HepG2 (cell line): Measurements from ENCODE around the gene DAPK3. TPM values are rescaled to one million over a fixed set of nuclear protein-coding genes. Genes with fewer than 3 reads are reported as not detected.

Experiments used
- YY1 ChIP-seq: IDR thresholded peaks from 2 replicates; pipeline ENCODE4 v1.6.1; 2011; ENCODE audit warnings: low read length, low read depth, moderate library complexity, mild to moderate bottlenecking; ENCODE audit not compliant: insufficient read depth, insufficient replicate concordance
- ZNF460 ChIP-seq: sonication (generic); formaldehyde crosslinking; IDR thresholded peaks from 2 replicates; pipeline ENCODE4 v1.5.1; 2020; ENCODE audit warnings: missing genetic modification reagents, mild to moderate bottlenecking, borderline replicate concordance
- ZNF547 ChIP-seq: sonication (generic); formaldehyde crosslinking; IDR thresholded peaks from 2 replicates; pipeline ENCODE4 v1.5.1; 2020; ENCODE audit warnings: mild to moderate bottlenecking, missing genetic modification reagents
- polyA plus RNA-seq, 8 experiments: library from polyadenylated mRNA; depleted of rRNA in 3 of 8; stranded (reverse) in 7 of 8; unstranded in 1 of 8; fragments of >200 nt; fragmentation: Illumina TruSeq in 4 of 8; extraction: Trizol in 4 of 8; gene quantifications; 2 replicates each; pipeline versions ENCODE4 v1.2.1 to v1.2.3, GENCODE V29; 2011 to 2016; ENCODE audit warnings: low read depth in 4 of 8, missing spikeins in 1 of 8, mixed read lengths in 1 of 8; ENCODE audit not compliant: insufficient read depth in 1 of 8
- total RNA-seq, 5 experiments: library from RNA; depleted of rRNA; stranded (reverse); fragments of >200 nt; fragmentation: Illumina TruSeq; extraction: Trizol; gene quantifications; 2 replicates each; pipeline ENCODE4 v1.2.3, GENCODE V29; 2016; ENCODE audit warnings: low read depth in 1 of 5
- TF ChIP-seq, protein P1 (sequence below), 2 experiments: fragments of 450-650 bp in 1 of 2; sonication (generic) in 1 of 2; formaldehyde crosslinking in 1 of 2; IDR thresholded peaks; 2 replicates each; pipeline versions ENCODE4 v1.6.1 to v1.8.0; 2016 to 2022; ENCODE audit warnings: antibody characterized with exemption in 1 of 2, mild to moderate bottlenecking in 1 of 2, missing genetic modification reagents in 1 of 2
- TF ChIP-seq, protein P2 (sequence below): IDR thresholded peaks from 2 replicates; pipeline ENCODE4 v1.6.1; 2016; ENCODE audit warnings: missing genetic modification reagents, missing compliant biosample characterization
- TF ChIP-seq, protein P3 (sequence below), 2 experiments: sonication (generic) in 1 of 2; formaldehyde crosslinking in 1 of 2; IDR thresholded peaks; 2 replicates each; pipeline versions ENCODE4 v1.4.0 to v1.6.1; 2018 to 2020; ENCODE audit warnings: missing genetic modification reagents in 2 of 2, borderline replicate concordance in 1 of 2, low read depth in 1 of 2, mild to moderate bottlenecking in 1 of 2, missing biosample characterization in 1 of 2

Gene DAPK3
- total and polyA plus RNA-seq, 2 of the 13 experiments (the other 11 are each of a cell fraction or from before 2014, with no cell fraction given) = 30.5 to 37.3 TPM

DNA sequence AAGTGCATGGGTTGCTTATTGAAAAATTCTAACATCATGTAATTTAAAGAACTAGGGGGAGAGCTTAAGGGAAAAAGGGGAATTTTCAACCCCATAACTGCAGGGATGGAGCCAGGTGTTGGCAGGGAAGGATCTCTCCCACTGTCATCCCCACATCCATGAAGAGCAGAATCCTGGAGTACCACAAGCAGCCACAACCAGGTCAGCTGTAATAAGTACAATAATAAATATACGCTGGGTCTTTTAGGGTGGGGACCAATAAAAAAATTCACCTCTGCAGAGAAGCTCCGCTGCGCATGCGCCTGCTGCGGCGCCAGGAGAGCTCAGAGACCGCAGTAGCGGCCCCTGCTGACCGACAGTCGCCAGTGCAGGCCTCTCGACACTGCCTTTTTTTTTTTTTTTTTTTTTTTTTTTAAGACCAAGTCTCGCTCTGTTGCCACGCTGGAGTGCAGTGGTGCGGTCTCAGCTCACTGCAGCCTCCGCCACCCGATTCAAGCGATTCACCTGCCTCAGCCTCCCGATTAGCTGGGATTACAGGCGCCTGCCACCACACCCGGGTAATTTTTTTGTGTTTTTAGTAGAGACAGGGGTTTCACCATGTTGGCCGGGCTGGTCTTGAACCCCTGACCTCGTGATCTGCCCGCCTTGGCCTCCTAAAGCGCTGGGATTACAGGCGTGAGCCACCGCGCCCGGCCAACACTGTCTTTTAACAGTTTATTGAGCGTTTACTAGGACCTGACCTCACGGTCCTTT lies 16.9 kb upstream of the DAPK3 start (continued):
- TF ChIP-seq, protein P1, sequence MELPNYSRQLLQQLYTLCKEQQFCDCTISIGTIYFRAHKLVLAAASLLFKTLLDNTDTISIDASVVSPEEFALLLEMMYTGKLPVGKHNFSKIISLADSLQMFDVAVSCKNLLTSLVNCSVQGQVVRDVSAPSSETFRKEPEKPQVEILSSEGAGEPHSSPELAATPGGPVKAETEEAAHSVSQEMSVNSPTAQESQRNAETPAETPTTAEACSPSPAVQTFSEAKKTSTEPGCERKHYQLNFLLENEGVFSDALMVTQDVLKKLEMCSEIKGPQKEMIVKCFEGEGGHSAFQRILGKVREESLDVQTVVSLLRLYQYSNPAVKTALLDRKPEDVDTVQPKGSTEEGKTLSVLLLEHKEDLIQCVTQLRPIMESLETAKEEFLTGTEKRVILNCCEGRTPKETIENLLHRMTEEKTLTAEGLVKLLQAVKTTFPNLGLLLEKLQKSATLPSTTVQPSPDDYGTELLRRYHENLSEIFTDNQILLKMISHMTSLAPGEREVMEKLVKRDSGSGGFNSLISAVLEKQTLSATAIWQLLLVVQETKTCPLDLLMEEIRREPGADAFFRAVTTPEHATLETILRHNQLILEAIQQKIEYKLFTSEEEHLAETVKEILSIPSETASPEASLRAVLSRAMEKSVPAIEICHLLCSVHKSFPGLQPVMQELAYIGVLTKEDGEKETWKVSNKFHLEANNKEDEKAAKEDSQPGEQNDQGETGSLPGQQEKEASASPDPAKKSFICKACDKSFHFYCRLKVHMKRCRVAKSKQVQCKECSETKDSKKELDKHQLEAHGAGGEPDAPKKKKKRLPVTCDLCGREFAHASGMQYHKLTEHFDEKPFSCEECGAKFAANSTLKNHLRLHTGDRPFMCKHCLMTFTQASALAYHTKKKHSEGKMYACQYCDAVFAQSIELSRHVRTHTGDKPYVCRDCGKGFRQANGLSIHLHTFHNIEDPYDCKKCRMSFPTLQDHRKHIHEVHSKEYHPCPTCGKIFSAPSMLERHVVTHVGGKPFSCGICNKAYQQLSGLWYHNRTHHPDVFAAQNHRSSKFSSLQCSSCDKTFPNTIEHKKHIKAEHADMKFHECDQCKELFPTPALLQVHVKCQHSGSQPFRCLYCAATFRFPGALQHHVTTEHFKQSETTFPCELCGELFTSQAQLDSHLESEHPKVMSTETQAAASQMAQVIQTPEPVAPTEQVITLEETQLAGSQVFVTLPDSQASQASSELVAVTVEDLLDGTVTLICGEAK (IDR thresholded peaks at IDR 0.05) = no peak
- TF ChIP-seq, protein P1 (CRISPR knock-in tag; IDR thresholded peaks at IDR 0.05) = 0 out of 2 replicates have a peak, but pooled peaks have one; percentile 34
- no peak for TF ChIP-seq ZNF547 (CRISPR knock-in tag)
- peak; percentile 41 for TF ChIP-seq YY1
- TF ChIP-seq, protein P2, sequence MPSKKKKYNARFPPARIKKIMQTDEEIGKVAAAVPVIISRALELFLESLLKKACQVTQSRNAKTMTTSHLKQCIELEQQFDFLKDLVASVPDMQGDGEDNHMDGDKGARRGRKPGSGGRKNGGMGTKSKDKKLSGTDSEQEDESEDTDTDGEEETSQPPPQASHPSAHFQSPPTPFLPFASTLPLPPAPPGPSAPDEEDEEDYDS = 0 out of 2 replicates have a peak, but pooled peaks have one; percentile 24
- peak; percentile 56; the same call in 1 of the 2 replicates for TF ChIP-seq ZNF460 (CRISPR knock-in tag)
- TF ChIP-seq, protein P3, sequence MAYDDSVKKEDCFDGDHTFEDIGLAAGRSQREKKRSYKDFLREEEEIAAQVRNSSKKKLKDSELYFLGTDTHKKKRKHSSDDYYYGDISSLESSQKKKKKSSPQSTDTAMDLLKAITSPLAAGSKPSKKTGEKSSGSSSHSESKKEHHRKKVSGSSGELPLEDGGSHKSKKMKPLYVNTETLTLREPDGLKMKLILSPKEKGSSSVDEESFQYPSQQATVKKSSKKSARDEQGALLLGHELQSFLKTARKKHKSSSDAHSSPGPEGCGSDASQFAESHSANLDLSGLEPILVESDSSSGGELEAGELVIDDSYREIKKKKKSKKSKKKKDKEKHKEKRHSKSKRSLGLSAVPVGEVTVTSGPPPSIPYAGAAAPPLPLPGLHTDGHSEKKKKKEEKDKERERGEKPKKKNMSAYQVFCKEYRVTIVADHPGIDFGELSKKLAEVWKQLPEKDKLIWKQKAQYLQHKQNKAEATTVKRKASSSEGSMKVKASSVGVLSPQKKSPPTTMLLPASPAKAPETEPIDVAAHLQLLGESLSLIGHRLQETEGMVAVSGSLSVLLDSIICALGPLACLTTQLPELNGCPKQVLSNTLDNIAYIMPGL (CRISPR knock-in tag; IDR thresholded peaks at IDR 0.05; ENCODE audit: borderline replicate concordance in 1 of 2, low read depth in 1 of 2) = peak in 1 of 2 experiments; percentile 69; a peak in 1 of 4 replicates
